Measurements from ENCODE around the gene TPCN1.

TPCN1 gene

GRCh38 chr12:113226696-113227568 lies 5.7 kb downstream of the TPCN1 start:
- Histone ChIP-seq H2AFZ (ENCODE audit: low read length) (no peak overlapping the region), H3K4me3 (ENCODE audit: low read length in 2 of 2) (no peak overlapping the region), H3K4me2 (ENCODE audit: insufficient read depth, low read length, poor library complexity, severe bottlenecking) (no peak overlapping the region), H3K9ac (ENCODE audit: low read depth, low read length, poor library complexity) (no peak overlapping the region), H2AK5ac (ENCODE audit: low read depth, low read length) (no peak overlapping the region), H3K4me1 (ENCODE audit: control insufficient read depth in 2 of 2, insufficient read depth in 1 of 2, low read depth in 1 of 2, low read length in 2 of 2) (peaks cover 9 to 21% of the 10 kb centered on the region in 2 donors), H3K27ac (replicated peaks; ENCODE audit: low read length) (no peak overlapping the region), H3K18ac (ENCODE audit: low read length) (peak overlapping the region; percentile 21), H2BK5ac (ENCODE audit: low read length) (no peak overlapping the region), H4K91ac (ENCODE audit: low read depth, low read length, poor library complexity) (no peak overlapping the region), H2BK120ac (ENCODE audit: low read depth, low read length) (no peak overlapping the region), H2BK12ac (ENCODE audit: low read length) (no peak overlapping the region), H3K79me1 (ENCODE audit: low read depth, low read length) (no peaks in the 10 kb centered on the region), H3K4ac (ENCODE audit: low read length) (no peak overlapping the region), H3K27me3 (ENCODE audit: control insufficient read depth in 3 of 3, insufficient read depth in 3 of 3, low read depth in 1 of 3, low read length in 3 of 3) (no peaks in the 10 kb centered on the region), H3K36me3 (replicated peaks in 1 of 2; ENCODE audit: control insufficient read depth in 2 of 2, insufficient read depth in 2 of 2, low read length in 2 of 2) (peaks cover 9 to 16% of the 10 kb centered on the region in 2 donors), H3K23ac (ENCODE audit: low read depth, low read length, poor library complexity) (no peak overlapping the region), H2BK15ac (ENCODE audit: low read length) (no peak overlapping the region), H3K9me3 (replicated peaks in 1 of 2; ENCODE audit: control insufficient read depth in 2 of 2, insufficient read depth in 1 of 2, low read depth in 1 of 2, low read length in 2 of 2) (peaks cover 3 to 5% of the 10 kb centered on the region in 2 donors), H3K14ac (ENCODE audit: low read length) (no peak overlapping the region), H4K8ac (ENCODE audit: low read depth, low read length) (no peak overlapping the region)
- no peak for DNase-seq (ENCODE audit: low spot score)
- WGBS, 2 donors (ENCODE audit: extremely low coverage in 2 of 2, insufficient read length in 2 of 2, insufficient replicate concordance in 1 of 2): no CpG with 5 or more reads among the region's 13 CpGs

- DNase-seq (ENCODE audit: low spot score): no peak
These were observed 6.6 kb downstream of the TPCN1 start for GRCh38 chr12:113227686-113228391.

GRCh38 chr12:113228394-113229028 lies 7.2 kb downstream of the TPCN1 start:
- Histone ChIP-seq H3K27ac (replicated peaks; ENCODE audit: low read length) (no peak overlapping the region), H3K79me1 (ENCODE audit: low read depth, low read length) (no peaks in the 10 kb centered on the region)

More at GRCh38 chr12:113227686-113228391, 6.6 kb downstream of the TPCN1 start:
- H4K8ac ChIP-seq (ENCODE audit: low read depth, low read length): no peak overlapping the region
- H3K14ac ChIP-seq (ENCODE audit: low read length): no peak overlapping the region
- H3K9me3 ChIP-seq (replicated peaks in 1 of 2; ENCODE audit: control insufficient read depth in 2 of 2, insufficient read depth in 1 of 2, low read depth in 1 of 2, low read length in 2 of 2): peaks cover 3 to 5% of the 10 kb centered on the region in 2 donors
- no peak overlapping the region for H2BK5ac ChIP-seq (ENCODE audit: low read length)
- peaks cover 12 to 21% of the 10 kb centered on the region in 2 donors for H3K36me3 ChIP-seq (replicated peaks in 1 of 2; ENCODE audit: control insufficient read depth in 2 of 2, insufficient read depth in 2 of 2, low read length in 2 of 2)
- no peaks in the 10 kb centered on the region for H3K27me3 ChIP-seq (ENCODE audit: control insufficient read depth in 3 of 3, insufficient read depth in 3 of 3, low read depth in 1 of 3, low read length in 3 of 3)
- H4K91ac ChIP-seq (ENCODE audit: low read depth, low read length, poor library complexity): no peak overlapping the region
- no peaks in the 10 kb centered on the region for H3K79me1 ChIP-seq (ENCODE audit: low read depth, low read length)
- H3K4me2 ChIP-seq (ENCODE audit: insufficient read depth, low read length, poor library complexity, severe bottlenecking): no peak overlapping the region
- no peak overlapping the region for H3K27ac ChIP-seq (replicated peaks; ENCODE audit: low read length)
- peaks cover 13 to 14% of the 10 kb centered on the region in 2 donors for H3K4me1 ChIP-seq (ENCODE audit: control insufficient read depth in 2 of 2, insufficient read depth in 1 of 2, low read depth in 1 of 2, low read length in 2 of 2)
- H2AK5ac ChIP-seq (ENCODE audit: low read depth, low read length): no peak overlapping the region
- H3K4ac ChIP-seq (ENCODE audit: low read length): no peak overlapping the region
- no peak overlapping the region for H2AFZ ChIP-seq (ENCODE audit: low read length)
- no peak overlapping the region for H3K18ac ChIP-seq (ENCODE audit: low read length)
- H3K23ac ChIP-seq (ENCODE audit: low read depth, low read length, poor library complexity): no peak overlapping the region
- H2BK15ac ChIP-seq (ENCODE audit: low read length): no peak overlapping the region
- H3K9ac ChIP-seq (ENCODE audit: low read depth, low read length, poor library complexity): no peak overlapping the region
- WGBS, 2 donors (ENCODE audit: extremely low coverage in 2 of 2, insufficient read length in 2 of 2, insufficient replicate concordance in 1 of 2): no CpG with 5 or more reads among the region's 5 CpGs
- no peak overlapping the region for H2BK120ac ChIP-seq (ENCODE audit: low read depth, low read length)
- H2BK12ac ChIP-seq (ENCODE audit: low read length): no peak overlapping the region
- H3K4me3 ChIP-seq (ENCODE audit: low read length in 2 of 2): no peak overlapping the region

More at GRCh38 chr12:113228394-113229028, 7.2 kb downstream of the TPCN1 start:
- no peak for DNase-seq (ENCODE audit: low spot score)
- Histone ChIP-seq H2AFZ (ENCODE audit: low read length) (no peak overlapping the region), H3K9me3 (replicated peaks in 1 of 2; ENCODE audit: control insufficient read depth in 2 of 2, insufficient read depth in 1 of 2, low read depth in 1 of 2, low read length in 2 of 2) (peaks cover 3 to 5% of the 10 kb centered on the region in 2 donors), H4K91ac (ENCODE audit: low read depth, low read length, poor library complexity) (no peak overlapping the region), H2BK15ac (ENCODE audit: low read length) (no peak overlapping the region), H3K4me2 (ENCODE audit: insufficient read depth, low read length, poor library complexity, severe bottlenecking) (no peak overlapping the region), H2AK5ac (ENCODE audit: low read depth, low read length) (no peak overlapping the region), H3K4me3 (ENCODE audit: low read length in 2 of 2) (no peak overlapping the region), H3K23ac (ENCODE audit: low read depth, low read length, poor library complexity) (no peak overlapping the region), H2BK5ac (ENCODE audit: low read length) (no peak overlapping the region), H3K18ac (ENCODE audit: low read length) (no peak overlapping the region), H4K8ac (ENCODE audit: low read depth, low read length) (no peak overlapping the region), H3K9ac (ENCODE audit: low read depth, low read length, poor library complexity) (no peak overlapping the region), H3K36me3 (replicated peaks in 1 of 2; ENCODE audit: control insufficient read depth in 2 of 2, insufficient read depth in 2 of 2, low read length in 2 of 2) (peaks cover 12 to 21% of the 10 kb centered on the region in 2 donors), H3K27me3 (ENCODE audit: control insufficient read depth in 3 of 3, insufficient read depth in 3 of 3, low read depth in 1 of 3, low read length in 3 of 3) (no peaks in the 10 kb centered on the region), H2BK120ac (ENCODE audit: low read depth, low read length) (no peak overlapping the region), H3K14ac (ENCODE audit: low read length) (no peak overlapping the region), H2BK12ac (ENCODE audit: low read length) (no peak overlapping the region), H3K4ac (ENCODE audit: low read length) (no peak overlapping the region), H3K4me1 (ENCODE audit: control insufficient read depth in 2 of 2, insufficient read depth in 1 of 2, low read depth in 1 of 2, low read length in 2 of 2) (peaks cover 10 to 20% of the 10 kb centered on the region in 2 donors)
- no CpG with 5 or more reads among the region's 5 CpGs for WGBS, 2 donors (ENCODE audit: extremely low coverage in 2 of 2, insufficient read length in 2 of 2, insufficient replicate concordance in 1 of 2)
